ENCODE measurements around the gene CEP164.
A peak's percentile ranks its signal among the peaks of the same experiment; 100 is the strongest.

The CEP164 gene

DNA sequence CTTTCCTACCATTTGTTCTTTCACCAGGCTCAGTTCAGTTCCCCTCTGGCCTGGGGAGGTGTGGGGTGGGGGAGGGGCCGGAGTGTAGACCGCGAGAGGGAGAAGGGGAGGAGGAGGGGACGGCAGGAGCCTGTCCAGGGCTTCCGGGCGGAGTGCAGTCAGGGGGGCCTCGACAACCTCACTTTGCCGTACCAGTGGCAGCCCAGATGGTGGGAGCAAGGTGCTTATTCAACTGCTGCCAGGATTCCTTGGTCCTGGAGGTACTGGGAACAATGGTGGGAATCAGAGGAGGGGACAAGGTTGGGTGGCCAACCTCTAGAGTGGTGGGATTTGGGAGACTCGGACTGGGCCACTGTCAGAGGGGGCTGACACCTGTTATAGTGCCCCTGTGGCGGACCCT is 12.8 kb upstream of the CEP164 start (continued):
- TF ChIP-seq ZFP37 (tag by site-specific recombination; IDR thresholded peaks at IDR 0.05), result no peak
- TF ChIP-seq ZBTB20 (tag by site-specific recombination; IDR thresholded peaks at IDR 0.05), result no peak
- peak; percentile 44 for TF ChIP-seq ZNF341 (tag by site-specific recombination; IDR thresholded peaks at IDR 0.05; ENCODE audit: low read depth)
- TF ChIP-seq, protein P1, sequence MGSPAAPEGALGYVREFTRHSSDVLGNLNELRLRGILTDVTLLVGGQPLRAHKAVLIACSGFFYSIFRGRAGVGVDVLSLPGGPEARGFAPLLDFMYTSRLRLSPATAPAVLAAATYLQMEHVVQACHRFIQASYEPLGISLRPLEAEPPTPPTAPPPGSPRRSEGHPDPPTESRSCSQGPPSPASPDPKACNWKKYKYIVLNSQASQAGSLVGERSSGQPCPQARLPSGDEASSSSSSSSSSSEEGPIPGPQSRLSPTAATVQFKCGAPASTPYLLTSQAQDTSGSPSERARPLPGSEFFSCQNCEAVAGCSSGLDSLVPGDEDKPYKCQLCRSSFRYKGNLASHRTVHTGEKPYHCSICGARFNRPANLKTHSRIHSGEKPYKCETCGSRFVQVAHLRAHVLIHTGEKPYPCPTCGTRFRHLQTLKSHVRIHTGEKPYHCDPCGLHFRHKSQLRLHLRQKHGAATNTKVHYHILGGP (tag by site-specific recombination; IDR thresholded peaks at IDR 0.05), result no peak
- TF ChIP-seq ZNF202 (tag by site-specific recombination; IDR thresholded peaks at IDR 0.05; ENCODE audit: borderline replicate concordance), result no peak
- no peak for TF ChIP-seq MEIS1 (CRISPR knock-in tag; IDR thresholded peaks at IDR 0.05; ENCODE audit: borderline replicate concordance)
- TF ChIP-seq ZXDB (tag by site-specific recombination; IDR thresholded peaks at IDR 0.05), result no peak
- TF ChIP-seq MZF1 (tag by site-specific recombination; IDR thresholded peaks at IDR 0.05; ENCODE audit: borderline replicate concordance), result no peak
- no peak for TF ChIP-seq ZNF211 (tag by site-specific recombination; IDR thresholded peaks at IDR 0.05; ENCODE audit: low read depth)
- TF ChIP-seq ZSCAN30 (tag by site-specific recombination; IDR thresholded peaks at IDR 0.05), result 0 out of 2 replicates have a peak, but pooled peaks have one; percentile 51

DNA sequence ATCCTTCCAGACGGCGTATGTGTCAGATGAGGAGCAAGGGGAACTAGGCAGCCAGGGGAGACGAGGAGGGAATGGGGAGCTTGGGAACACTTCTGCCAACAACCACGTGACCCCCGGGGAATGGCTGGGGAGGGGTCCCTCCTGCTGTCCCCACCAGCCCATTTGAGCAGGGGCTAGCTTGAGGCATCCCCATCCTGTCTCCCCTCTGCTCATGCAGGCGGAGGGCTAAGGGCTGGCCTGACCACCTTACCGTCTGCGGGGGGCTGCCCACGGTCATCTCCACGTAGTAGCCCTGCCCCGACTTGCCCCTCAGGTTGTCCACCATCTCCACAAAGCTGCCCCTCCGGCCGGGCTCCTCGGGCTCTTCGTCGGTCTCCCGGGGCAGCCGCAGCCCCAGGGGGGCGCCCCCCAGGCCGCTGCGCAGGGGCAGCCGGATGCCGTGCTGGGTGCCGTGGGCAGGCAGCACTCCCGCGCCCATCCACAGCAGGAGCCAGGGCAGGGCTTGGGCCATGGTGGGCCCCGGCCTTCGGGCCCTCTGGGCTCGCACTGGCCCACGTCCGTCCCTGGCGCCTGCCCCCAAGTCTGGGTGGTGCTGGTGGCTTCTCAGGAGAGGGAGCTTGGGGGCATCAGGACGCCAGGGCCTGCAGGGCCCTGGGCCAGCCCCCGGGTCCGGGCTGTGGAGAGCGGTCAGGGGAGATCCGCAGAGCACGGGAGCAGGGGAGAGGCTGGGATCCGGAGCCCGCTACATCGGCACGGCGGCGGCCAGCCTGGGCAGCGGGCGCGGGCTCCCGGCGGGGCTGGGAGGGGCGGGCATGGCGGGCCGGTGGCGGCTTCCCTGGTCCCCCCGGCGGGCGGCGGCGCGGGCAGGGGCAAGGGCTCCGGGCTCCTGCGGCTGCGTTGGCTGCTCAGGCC is 12.1 kb upstream of the CEP164 start:
- no peaks in the 10 kb centered on the region for H3K9me3 ChIP-seq (ENCODE audit: control insufficient read depth, insufficient read depth, low read depth, low read length)
- peak overlapping the region; percentile 52; the same call in 1 of the 2 replicates for H3K27ac ChIP-seq (ENCODE audit: extremely low read depth, low read depth, low read length)
- POLR2A ChIA-PET, result interaction anchor here (1.0 to 2.7 kb wide), 4 partner anchors 12 to 83 kb away, joined by 3 to 19 read pairs (median 5); partner anchors contain the start of genes CEP164, PCSK7 and RNF214
- CTCF ChIA-PET, result interaction anchor here (1.2 to 1.4 kb wide), 2 partner anchors 30 to 91 kb away, joined by 3 to 8 read pairs; no protein-coding TSS in a partner anchor
- H3K4me3 ChIP-seq (ENCODE audit: low read depth, low read length), result peak overlapping the region; percentile 82
- peaks cover 8% of the 10 kb centered on the region; the same call in 1 of the 2 replicates for H3K4me1 ChIP-seq (ENCODE audit: control insufficient read depth, insufficient read depth, low read length)
- peaks cover 0 to 8% of the 10 kb centered on the region in 2 experiments; a peak in 1 of 3 replicates for H3K36me3 ChIP-seq (ENCODE audit: control insufficient read depth in 2 of 2, insufficient read depth in 1 of 2, low read length in 2 of 2)
- TF ChIP-seq ZFHX2 (tag by site-specific recombination; conservative IDR thresholded peaks at IDR 0.05), result 0 out of 2 replicates have a peak, but pooled peaks have one; percentile 7
- TF ChIP-seq ZNF501 (tag by site-specific recombination; IDR thresholded peaks at IDR 0.05), result no peak
- no peak for TF ChIP-seq ZNF184 (tag by site-specific recombination; IDR thresholded peaks at IDR 0.05)
- no peak for TF ChIP-seq ZNF121 (tag by site-specific recombination; IDR thresholded peaks at IDR 0.05)
- TF ChIP-seq ZFP41 (tag by site-specific recombination; IDR thresholded peaks at IDR 0.05; ENCODE audit: borderline replicate concordance), result no peak
- TF ChIP-seq ZNF302 (tag by site-specific recombination; IDR thresholded peaks at IDR 0.05; ENCODE audit: low read depth), result no peak
- TF ChIP-seq ZNF155 (tag by site-specific recombination; IDR thresholded peaks at IDR 0.05), result no peak
- TF ChIP-seq, protein P2, sequence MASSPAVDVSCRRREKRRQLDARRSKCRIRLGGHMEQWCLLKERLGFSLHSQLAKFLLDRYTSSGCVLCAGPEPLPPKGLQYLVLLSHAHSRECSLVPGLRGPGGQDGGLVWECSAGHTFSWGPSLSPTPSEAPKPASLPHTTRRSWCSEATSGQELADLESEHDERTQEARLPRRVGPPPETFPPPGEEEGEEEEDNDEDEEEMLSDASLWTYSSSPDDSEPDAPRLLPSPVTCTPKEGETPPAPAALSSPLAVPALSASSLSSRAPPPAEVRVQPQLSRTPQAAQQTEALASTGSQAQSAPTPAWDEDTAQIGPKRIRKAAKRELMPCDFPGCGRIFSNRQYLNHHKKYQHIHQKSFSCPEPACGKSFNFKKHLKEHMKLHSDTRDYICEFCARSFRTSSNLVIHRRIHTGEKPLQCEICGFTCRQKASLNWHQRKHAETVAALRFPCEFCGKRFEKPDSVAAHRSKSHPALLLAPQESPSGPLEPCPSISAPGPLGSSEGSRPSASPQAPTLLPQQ (tag by site-specific recombination; IDR thresholded peaks at IDR 0.05), result peak; percentile 92
- TF ChIP-seq MYNN (tag by site-specific recombination; IDR thresholded peaks at IDR 0.05; ENCODE audit: borderline replicate concordance), result no peak
- TF ChIP-seq ZBTB26 (tag by site-specific recombination; optimal IDR thresholded peaks at IDR 0.05), result peak; percentile 47
- no peak for TF ChIP-seq ZNF138 (tag by site-specific recombination; IDR thresholded peaks at IDR 0.05; ENCODE audit: borderline replicate concordance)
- 0 out of 2 replicates have a peak, but pooled peaks have one; percentile 23 for TF ChIP-seq CTCF (tag by site-specific recombination; IDR thresholded peaks at IDR 0.05)
- no peak for TF ChIP-seq ZNF530 (tag by site-specific recombination; IDR thresholded peaks at IDR 0.05; ENCODE audit: low read depth)
- TF ChIP-seq ZNF561 (tag by site-specific recombination; IDR thresholded peaks at IDR 0.05; ENCODE audit: borderline replicate concordance), result no peak
- no peak for TF ChIP-seq FEZF1 (tag by site-specific recombination; IDR thresholded peaks at IDR 0.05)
- no peak for TF ChIP-seq EGR2 (tag by site-specific recombination; IDR thresholded peaks at IDR 0.05; ENCODE audit: low read depth)
- no peak for TF ChIP-seq WT1 (tag by site-specific recombination; IDR thresholded peaks at IDR 0.05)
- TF ChIP-seq ZNF335 (tag by site-specific recombination; conservative IDR thresholded peaks at IDR 0.05), result peak; percentile 91
- TF ChIP-seq ZNF449 (tag by site-specific recombination; IDR thresholded peaks at IDR 0.05), result no peak

All from HEK293 (cell line).